T-helper 9 cell (primary cell): ENCODE results near the gene UBALD1.
A peak's percentile ranks its signal among the peaks of the same experiment; 100 is the strongest.

ENCODE experiments used
- DNase-seq: peaks from one replicate; pipeline ENCODE4 v3.0.0-alpha.2; 2020
- total RNA-seq, 2 donors: gene quantifications; one replicate each; lab custom pipeline; 2026; lab: John Stamatoyannopoulos, UW

UBALD1 gene
- total RNA-seq = 11.1 to 16.7 reads per million in 2 donors

DNA sequence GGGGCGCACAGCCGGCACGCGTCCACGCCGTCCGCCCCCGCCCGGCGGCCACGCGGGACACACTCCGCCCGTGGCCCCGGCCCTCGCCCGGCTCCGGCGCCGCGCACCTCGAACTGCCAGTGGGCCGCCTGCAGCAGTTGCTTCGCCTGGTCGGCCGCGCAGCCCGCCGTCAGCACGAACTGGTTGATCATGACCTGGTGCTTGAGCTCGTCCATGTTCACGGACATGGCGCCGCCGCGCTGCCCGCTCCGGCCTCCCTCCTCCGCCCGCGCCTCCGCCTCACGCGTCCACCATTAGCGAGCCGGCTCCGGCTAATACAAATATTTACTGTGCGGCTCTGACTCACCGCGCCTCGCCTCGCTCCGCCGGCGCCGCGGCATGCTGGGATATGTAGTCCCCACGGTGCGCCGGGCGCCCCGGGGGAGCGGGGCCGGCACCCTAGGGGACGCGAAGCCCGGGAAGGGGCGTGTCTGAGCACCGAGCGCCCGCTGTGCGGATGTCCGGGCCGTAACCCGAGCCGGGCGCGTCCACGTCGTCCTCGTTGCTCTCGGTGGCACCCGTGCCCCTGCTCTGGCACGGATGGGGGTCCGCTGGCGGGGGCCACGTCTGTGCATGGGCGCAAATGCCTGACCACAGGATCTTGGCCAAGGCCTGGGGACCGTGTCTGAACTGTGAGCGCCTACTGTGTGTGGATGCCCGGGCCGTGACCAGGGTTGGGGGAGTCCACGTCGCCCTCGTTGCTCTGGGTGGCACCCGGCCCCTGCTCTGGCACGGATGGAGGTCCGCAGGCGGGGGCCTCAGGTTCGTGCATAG, at the start of gene UBALD1:
TSS of gene UBALD1 (minus strand) at position 318 of the 813 bp plus-strand sequence. CDS start at position 227, 91 bp downstream.
- peak; percentile 68 for DNase-seq

DNA sequence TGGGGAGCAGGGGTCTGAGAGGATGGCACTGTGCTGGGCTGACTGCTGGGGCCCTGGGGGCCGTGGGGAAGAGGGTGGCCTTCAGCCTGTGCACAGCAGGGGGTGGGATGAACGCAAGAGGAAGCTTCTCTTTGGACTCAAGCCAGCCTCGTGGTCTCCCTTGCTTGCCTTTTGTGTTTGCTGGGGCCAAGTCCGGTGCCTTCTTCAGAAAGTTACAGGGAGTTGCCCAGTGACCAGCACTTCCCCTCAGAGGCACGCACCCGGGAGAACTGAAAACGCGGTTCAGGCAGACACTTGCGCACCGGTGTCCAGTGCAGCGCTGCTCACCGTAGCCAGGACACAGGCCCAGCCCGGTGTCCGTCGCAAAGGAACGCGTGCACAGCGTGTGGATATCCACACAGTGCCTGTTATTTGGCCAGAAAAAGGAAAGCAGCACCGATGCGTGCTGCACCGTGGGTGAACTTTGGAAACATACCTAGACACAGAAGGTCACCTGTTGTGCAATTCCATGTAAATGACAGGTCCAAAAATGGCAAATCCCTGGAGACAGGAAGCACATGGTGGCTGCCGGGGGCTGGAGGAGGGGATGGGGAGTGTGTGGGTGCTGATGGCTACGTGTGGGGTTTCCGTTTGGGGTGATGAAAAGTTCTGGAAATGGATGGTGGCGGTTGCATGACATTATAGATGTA, 49.2 kb upstream of the UBALD1 start:
- DNase-seq = no peak

DNA sequence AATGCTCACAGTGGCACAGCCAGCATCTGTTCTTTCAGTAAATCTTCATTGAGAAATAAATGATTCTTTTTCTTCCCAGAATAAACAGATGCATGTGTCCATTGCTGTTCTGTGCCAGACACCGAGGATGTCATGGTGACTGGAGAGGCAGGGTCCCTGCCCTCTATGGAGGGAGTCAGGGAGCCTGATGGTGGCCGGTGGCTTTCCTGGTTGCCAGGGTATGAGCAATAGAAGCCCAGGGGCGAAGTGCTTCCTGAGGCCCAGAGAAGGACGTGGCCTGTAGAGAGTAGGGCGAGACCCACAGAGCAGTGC, 48.7 kb upstream of the UBALD1 start:
- DNase-seq = no peak

DNA sequence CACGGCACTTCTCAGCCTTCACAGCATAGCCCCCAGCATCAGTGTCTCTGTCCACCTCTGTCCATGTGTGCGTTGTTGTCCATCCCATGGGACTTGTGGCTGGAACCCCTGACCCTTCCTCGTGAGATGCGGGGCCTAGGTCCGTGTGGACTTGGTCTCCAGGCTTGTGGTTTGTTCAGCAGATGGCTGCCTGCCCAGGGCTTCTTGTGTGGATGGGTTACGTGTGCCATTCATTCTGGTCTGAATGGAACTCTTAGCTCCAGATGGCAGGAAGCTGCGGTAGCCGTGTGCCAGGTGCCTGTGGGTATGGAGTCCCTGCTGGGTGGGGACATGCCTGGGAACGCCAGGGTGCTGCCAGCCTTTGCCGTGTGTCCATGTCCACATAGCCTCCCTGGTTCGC, 47.0 kb upstream of the UBALD1 start:
- no peak for DNase-seq

DNA sequence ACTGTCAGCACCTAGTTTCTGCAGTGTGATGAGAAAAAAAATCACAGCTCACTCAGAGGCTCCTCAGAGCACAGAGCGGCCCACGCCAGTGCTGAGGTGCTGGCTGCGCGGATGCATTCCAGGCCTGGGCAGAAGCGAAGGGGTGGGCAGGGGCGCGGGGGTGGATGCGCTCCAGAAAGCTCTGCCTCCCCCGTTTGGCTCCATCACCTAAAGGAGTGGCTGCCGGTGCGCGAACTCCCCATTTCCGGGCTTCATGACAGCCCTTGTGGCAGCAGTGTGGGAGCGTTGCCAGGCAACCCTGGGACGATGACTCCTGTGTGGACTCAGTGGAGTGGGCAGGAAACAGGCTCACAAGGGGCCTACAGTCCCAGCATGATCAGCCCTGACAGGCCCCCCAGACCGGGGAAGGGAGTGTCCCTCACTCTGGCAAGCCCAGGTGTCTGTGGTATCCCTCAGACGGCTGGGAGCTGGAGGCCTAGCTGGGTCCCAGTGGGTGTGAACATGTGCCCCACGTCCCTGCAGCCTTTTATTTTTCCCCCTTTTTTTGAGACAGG, 45.8 kb upstream of the UBALD1 start:
- peak; percentile 53 for DNase-seq

DNA sequence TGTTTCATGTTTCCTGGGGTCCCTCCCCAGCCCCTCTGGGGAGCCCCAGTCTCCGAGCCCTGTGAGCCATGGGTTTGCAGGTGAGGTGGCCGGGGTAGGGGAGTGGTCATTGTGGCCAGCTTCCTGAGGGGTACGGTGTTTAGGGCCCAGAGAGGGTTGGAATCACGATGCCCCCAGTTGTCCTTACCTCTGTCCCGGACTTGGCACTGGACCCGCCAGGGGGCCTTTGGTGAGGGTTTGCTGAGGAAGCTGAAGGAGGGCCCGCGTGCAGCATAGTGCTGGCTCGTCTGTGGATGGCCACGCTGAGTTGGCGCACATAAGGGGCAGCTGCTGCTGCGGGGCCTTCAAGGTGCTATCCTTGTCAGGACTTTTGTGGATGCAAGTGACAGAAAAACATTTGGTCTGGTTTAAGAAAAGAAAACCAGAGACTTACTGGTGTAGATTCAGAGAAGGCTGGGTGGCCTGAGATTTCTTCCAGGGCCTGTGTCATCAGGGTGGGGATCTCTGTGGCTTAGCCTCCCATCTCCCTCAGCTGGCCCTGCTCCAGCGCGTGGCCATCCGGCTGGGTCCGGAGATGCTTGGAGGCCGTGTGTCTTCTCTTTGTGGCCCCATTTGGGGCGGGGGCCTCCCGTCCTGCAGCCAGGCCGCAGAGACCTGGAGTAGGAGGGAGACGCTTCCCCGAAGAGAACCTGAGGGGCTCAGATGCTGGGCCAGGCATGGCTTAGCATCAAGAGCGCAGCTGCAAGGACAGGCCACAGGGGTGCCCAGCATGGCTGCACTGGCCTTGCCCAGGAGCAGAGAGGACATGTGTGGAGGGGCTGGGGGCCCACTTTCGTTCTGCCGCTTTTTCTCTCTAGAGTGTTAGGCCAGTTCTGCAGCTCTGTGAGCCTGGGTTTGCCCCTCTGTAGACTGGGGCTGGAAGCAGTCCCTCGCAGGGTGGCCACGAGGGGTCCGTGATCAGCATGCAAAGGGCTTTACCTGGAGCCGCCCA, 45.0 kb upstream of the UBALD1 start:
- DNase-seq = no peak

DNA sequence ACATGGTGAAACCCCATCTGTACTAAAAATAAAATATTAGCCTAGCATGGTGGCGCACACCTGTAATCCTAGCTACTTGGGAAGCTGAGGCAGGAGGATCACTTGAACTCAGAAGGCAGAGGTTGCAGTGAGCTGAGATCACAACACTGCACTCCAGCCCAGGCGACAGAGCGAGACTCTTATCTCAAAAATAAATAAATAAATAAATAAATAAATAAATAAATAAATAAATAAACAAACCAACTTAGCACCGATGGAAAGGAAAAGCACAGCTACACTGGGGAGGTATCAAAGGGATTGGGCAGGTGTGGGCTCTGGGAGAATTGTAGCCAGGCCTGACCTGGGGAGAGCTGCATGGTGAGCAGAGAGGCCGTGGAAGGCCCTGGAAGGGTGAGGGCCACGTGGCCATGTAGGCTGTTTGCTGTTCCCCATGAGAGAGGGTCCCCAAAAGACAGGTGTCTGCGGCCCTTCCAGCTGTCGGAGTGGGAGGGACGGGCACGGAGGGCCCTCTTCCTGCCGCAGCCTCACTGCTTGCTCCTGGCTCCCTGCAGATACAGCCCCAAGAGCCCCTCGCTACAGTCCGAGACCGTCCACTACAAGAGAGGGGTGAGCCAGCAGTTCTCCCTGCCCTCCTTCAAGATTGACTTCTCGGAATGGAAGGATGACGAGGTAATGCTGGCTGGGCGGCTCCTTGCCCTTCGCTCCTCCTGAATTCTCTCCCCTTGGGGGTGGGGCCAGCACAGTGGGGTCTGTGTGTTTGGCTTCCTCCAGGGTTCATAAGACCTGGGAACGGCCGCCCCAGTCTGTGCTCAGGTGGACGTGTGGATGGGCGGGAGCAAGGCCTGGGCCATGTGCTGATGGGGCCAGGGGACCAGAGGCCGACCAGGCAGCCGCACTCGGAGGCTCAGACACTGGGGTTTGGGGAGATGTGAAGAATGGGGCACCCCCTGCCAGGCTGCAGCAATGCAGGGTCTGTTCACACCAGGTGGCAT, 42.3 kb upstream of the UBALD1 start:
- DNase-seq = no peak

DNA sequence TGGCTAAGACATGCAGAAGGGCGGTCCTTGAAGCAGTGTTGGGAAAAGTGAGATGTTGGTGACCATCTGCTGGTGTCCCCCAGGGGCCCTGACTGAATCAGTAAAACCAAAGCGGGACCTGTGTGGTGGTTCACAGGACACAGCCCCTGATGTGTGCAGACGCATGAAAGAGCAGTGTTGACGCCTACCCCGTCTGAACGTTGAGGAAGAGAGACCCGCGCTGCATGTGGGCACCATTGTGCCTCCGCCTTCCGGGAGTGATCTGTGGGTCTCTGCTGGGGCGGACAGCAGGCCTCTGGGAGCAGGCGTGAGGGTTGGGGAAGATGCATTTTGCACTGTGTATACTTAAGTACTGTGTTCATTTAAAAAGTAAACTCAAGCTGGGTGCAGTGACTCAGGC, 41.5 kb upstream of the UBALD1 start:
- DNase-seq = no peak

DNA sequence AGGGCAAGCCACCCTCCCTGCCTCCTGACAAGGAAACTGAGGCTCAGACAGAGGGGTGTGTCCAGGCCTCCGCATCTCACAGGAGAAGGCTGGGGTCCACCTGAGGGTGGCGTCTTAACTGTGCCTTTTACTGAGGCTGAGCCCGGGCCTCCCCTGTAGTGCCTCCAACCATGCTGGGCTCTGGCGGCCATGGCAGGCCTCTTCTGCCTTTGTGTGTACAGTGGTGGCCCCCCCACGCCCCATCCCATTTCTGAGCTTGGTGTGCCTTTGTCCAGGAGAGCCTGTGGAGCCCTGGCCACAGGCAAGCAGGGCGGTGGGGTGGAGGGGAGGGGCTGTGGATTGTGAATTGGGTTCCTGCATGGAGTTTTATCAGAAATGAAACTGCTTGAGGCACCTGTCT, 41.1 kb upstream of the UBALD1 start:
- no peak for DNase-seq

DNA sequence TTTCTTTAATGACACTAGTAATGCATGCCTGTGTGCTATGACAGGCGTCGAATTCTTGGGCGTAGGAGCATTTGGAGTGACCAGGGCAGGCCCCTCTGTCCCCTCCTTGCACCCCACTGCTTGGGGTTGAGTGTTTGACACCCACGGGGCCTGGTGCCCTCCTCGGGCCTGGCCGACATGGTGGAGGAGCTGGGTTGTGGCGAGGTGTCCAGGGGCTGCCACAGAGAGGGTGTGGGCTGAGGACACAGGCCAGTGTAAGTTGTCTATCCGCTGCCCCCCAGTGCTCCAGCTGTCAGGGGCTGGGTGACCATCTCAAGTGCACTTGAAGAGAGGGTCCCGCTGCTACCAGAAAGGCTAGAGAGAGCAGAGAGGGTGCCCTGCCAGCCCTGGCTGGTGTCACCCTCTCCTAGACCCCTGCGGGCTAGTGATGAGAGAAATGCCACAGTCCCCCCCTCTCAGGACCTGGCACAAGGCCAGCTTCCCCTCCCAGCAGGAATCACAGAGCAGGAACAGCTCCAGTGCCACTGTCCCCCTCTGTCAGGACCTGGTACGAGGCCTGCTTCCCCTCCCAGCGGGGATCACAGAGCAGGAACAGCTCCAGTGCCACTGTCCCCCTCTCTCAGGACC, 40.4 kb upstream of the UBALD1 start:
- no peak for DNase-seq

DNA sequence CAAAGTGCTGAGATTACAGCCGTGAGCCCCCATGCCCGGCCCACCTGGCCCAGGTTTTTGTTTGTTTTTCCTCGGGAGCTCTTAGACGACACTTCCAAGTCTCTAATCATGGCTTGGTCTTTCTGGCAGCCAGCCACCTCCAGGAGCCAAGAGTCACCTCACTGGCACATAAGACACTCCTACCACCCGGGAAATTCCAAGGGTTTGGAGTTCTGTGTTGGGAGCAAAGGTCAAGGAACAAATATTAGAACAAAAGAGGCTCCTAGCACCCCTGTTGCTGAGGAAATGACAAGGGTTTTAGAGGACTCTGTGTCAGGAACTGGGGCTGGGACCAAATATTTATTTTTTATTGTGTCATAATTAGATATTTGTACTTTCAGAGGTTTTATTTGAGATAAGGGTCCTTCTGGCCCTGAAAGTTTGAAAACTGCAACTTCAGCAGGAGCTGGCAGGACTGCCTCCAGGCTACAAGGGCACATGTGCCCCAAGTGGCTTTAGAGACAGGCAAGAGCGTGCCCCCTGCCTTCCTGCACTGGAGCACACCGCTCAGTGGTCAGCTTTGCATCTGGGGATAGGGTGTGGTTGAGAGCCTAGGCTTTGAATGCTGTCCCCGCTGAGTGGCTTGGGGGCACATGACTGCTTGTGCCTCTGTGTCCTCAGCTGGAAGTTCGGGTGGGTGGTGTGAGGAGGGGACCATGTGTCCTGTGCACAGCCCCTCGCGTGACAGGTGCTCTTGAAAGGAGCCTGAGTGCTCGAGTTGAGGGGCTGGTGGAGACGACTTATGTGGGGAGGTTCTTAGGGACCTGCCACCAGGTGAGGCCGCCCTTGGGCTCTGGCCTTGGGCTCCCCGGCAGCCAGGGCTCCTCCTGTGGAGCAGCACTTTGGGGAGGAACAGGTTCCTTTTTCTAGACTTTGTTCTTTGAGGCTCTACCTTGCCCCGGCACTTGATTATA, 39.6 kb upstream of the UBALD1 start:
- no peak for DNase-seq

DNA sequence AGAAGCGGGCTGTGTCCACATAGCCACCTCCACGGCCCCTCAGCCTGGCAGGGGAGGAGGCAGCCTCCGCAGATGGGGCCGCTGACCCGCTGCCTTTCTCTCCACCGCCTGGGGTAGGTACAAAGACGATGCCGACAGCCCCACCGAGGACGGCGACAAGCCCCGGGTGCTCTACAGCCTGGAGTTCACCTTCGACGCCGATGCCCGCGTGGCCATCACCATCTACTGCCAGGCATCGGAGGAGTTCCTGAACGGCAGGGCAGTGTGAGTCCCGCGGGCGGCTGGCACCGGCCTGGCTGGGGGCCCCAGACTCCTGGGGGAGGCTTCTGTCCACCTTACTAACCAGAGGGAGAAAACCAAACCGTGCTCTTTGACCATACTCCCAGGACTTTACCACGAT, 37.9 kb upstream of the UBALD1 start:
- DNase-seq = no peak

DNA sequence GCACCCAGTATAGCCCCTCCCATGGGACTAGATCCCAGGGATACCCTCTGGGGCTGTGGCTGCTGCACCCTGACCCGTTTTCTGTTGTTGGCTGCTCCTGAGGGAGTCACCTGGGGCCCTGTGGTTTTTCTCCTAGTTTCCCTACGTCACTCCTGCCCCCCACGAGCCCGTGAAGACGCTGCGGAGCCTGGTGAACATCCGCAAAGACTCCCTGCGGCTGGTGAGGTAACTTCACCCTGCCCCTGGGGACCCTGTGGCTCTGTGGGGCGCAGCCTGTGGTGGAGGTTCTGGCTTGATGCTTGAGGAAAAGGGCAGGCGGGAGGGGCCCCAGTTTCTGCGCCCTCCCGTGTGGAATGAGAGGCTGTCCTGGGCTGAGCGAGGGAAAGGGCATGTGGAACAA, 37.1 kb upstream of the UBALD1 start:
- DNase-seq = no peak

DNA sequence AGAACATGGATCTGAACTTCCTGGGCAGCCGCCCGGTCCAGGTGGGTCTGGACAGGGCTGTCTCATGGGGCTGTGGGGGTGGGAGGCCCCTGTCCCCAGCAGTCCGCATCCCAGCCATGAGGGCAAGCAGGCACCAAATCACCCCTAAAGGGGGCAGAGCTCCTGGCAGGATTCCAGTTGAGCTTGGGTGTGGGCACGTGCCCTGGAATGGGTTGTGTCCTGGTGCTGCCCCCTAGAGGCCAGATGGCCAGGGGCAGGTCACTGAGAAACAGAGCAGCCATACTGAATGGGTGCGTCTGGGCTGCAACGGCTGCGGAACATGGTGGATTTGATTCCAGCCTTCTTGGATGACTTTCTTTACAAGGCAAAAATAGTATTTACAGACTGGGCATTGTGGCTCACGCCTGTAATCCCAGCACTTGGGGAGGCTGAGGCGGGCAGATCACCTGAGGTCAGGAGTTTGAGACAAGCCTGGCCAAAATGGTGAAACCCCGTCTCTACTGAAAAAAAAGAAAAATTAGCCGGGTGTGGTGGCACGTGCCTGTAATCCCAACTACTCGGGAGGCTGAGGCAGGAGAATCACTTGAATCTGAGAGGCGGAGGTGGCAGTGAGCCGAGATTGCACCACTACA, 35.9 kb upstream of the UBALD1 start:
- peak; percentile 72 for DNase-seq

DNA sequence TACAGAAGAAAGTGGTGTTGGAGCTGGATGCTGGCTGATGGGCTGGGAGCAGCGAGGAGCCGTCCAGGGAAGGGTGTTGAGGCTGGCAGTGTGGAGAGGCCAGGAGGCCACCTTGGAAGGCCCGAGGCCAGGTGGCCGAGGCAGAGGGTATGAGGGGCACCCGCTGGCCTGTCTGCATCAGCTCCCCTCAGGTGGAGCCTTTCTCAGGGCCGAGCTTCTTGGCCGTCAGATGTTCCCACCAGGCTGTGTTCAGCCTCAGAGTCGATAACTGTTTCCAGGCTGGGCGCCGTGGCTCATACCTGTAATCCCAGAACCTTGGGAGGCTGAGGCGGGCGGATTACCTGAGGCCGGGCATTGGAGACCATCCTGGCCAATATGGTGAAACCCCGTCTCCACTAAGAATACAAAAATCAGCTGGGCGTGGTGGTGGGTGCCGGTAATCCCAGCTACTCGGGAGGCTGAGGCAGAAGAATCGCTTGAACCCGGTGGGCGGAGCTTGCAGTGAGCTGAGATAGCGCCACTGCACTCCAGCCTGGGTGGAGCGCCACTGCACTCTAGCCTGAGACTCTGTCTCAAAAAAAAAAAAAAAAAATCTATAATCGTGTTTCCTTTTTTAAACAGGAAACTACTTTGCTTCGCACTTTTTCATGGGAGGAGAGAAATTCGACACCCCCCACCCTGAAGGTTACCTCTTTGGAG, 35.2 kb upstream of the UBALD1 start:
- DNase-seq = no peak

DNA sequence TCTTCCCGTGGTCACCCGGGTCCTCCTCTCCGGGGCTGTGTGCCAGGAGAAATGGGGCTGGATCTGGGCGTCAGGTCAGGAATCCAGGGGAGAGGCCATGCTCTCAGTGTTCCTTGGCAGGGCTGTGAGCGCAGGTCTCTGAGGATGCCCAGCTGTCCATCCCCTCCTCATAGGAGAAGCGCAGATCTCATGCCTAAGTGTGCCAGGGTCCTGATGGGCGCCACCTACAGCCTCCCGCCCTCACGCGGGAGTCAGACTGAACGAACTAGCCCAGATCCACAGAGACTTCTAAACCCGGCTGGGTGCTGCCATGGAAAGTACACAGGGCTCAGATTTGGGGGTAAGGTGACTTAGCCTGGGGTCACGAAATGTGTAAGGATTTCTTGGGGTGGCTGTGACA, 34.2 kb upstream of the UBALD1 start:
- DNase-seq = no peak

DNA sequence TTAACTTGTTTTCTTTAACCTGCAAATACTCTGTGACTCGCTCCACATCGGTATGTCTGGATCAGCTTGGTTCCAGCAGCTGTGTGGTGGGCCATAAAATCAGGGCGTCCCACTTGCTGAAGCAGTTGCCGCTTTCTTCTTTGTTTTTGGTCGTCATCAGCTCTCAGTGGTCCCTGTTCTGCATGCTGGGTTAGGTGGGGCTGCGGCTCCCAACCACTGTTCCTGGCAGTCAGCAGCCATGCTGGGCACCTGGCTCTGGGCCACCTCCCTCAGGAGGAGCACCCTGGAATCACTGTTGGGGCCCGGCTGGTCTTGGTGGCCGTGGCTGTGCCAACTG, 32.9 kb upstream of the UBALD1 start:
- no peak for DNase-seq

DNA sequence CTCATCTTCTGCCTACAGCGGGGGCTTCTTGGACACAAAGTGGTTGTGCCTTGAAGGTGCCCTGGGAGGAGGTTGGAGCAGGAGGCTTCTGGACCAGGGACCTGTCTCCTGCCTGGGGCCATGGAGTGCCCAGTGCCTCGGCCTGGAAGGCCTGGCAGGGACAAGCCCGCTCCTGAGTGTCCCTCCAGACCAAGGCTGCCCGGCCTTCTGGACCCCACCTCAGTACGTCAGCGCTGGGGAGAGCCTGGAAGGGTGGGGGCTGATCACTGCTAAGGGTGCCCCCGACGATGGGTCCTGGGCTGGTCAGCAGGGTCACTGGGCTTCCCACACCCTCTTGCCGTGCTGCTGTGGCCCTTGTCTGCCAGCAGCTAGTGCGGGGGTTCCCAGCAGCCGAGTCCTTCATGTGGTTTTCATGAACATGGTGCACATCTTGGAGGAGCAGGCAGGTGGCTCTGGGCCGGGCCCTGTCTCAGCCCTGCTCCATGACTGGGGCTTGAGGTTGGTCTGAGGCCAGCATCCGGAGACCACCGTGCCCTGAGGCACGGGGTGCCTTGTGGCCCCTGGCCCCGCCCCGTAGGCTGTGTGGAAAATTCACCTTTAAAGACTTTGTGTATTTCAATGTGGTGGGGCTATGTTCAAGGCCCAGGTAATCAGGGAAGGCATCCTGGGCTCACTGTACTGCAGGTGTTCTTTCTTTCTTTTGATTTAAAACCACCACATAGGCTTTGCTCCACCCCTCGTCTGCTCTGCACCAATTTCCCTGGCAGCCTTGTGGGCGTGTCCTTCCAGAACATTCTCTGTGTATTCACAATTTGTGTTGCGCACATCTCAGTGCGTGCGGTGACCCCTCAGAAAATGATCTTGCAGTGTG, 32.3 kb upstream of the UBALD1 start:
- DNase-seq = no peak
